ENCODE data around the gene LRP1. TPM values are rescaled to one million over a fixed set of nuclear protein-coding genes. Genes with fewer than 3 reads are reported as not detected.

Gene LRP1
- total and polyA plus RNA-seq, 2 experiments from 2014 or later: 26.6 to 145 TPM

DNA sequence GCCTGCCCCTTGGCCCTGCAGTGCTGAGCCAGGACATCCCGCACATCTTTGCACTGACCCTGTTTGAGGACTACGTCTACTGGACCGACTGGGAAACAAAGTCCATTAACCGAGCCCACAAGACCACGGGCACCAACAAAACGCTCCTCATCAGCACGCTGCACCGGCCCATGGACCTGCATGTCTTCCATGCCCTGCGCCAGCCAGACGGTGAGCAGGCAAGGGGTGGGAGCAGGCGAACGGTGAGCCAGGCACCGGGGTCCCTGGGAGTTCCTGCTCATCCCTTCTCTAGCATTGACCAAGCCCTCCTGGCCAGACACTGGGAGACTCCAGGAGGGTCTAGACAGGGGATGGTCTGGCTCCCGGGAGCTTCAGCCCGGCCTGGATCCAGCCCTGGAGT, 70.9 kb downstream of the LRP1 start:
- Mint-ChIP-seq H3K4me3 (no peak overlapping the region), H3K4me1 (no peaks in the 10 kb centered on the region), H3K9me3 (no peaks in the 10 kb centered on the region), H3K36me3 (ENCODE audit: low read depth) (peaks cover 92% of the 10 kb centered on the region), H3K27me3 (ENCODE audit: insufficient read depth, low read depth, poor library complexity) (peaks cover 8% of the 10 kb centered on the region), H3K27ac (no peak overlapping the region)
- H3K27me3 ChIP-seq (ENCODE audit: insufficient read depth): no peaks in the 10 kb centered on the region
- H4K20me1 ChIP-seq (replicated peaks; ENCODE audit: insufficient read depth): no peaks in the 10 kb centered on the region; the same call in 1 of the 2 replicates
- no peak for TF ChIP-seq NANOG (IDR thresholded peaks at IDR 0.05; ENCODE audit: borderline replicate concordance)
- TF ChIP-seq, protein P1, sequence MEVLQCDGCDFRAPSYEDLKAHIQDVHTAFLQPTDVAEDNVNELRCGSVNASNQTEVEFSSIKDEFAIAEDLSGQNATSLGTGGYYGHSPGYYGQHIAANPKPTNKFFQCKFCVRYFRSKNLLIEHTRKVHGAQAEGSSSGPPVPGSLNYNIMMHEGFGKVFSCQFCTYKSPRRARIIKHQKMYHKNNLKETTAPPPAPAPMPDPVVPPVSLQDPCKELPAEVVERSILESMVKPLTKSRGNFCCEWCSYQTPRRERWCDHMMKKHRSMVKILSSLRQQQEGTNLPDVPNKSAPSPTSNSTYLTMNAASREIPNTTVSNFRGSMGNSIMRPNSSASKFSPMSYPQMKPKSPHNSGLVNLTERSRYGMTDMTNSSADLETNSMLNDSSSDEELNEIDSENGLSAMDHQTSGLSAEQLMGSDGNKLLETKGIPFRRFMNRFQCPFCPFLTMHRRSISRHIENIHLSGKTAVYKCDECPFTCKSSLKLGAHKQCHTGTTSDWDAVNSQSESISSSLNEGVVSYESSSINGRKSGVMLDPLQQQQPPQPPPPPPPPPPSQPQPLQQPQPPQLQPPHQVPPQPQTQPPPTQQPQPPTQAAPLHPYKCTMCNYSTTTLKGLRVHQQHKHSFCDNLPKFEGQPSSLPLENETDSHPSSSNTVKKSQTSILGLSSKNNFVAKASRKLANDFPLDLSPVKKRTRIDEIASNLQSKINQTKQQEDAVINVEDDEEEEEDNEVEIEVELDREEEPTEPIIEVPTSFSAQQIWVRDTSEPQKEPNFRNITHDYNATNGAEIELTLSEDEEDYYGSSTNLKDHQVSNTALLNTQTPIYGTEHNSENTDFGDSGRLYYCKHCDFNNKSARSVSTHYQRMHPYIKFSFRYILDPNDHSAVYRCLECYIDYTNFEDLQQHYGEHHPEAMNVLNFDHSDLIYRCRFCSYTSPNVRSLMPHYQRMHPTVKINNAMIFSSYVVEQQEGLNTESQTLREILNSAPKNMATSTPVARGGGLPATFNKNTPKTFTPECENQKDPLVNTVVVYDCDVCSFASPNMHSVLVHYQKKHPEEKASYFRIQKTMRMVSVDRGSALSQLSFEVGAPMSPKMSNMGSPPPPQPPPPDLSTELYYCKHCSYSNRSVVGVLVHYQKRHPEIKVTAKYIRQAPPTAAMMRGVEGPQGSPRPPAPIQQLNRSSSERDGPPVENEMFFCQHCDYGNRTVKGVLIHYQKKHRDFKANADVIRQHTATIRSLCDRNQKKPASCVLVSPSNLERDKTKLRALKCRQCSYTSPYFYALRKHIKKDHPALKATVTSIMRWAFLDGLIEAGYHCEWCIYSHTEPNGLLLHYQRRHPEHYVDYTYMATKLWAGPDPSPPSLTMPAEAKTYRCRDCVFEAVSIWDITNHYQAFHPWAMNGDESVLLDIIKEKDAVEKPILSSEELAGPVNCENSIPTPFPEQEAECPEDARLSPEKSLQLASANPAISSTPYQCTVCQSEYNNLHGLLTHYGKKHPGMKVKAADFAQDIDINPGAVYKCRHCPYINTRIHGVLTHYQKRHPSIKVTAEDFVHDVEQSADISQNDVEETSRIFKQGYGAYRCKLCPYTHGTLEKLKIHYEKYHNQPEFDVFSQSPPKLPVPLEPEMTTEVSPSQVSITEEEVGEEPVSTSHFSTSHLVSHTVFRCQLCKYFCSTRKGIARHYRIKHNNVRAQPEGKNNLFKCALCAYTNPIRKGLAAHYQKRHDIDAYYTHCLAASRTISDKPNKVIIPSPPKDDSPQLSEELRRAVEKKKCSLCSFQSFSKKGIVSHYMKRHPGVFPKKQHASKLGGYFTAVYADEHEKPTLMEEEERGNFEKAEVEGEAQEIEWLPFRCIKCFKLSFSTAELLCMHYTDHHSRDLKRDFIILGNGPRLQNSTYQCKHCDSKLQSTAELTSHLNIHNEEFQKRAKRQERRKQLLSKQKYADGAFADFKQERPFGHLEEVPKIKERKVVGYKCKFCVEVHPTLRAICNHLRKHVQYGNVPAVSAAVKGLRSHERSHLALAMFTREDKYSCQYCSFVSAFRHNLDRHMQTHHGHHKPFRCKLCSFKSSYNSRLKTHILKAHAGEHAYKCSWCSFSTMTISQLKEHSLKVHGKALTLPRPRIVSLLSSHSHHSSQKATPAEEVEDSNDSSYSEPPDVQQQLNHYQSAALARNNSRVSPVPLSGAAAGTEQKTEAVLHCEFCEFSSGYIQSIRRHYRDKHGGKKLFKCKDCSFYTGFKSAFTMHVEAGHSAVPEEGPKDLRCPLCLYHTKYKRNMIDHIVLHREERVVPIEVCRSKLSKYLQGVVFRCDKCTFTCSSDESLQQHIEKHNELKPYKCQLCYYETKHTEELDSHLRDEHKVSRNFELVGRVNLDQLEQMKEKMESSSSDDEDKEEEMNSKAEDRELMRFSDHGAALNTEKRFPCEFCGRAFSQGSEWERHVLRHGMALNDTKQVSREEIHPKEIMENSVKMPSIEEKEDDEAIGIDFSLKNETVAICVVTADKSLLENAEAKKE (CRISPR knock-in tag; IDR thresholded peaks at IDR 0.05): no peak
- no peak for TF ChIP-seq ZNF114 (CRISPR knock-in tag; IDR thresholded peaks at IDR 0.05)
- no peak for TF ChIP-seq JUNB (IDR thresholded peaks at IDR 0.05; ENCODE audit: unreplicated experiment)
- TF ChIP-seq EZH2phosphoT487 (IDR thresholded peaks at IDR 0.05; ENCODE audit: unreplicated experiment): no peak
- TF ChIP-seq, protein P2, sequence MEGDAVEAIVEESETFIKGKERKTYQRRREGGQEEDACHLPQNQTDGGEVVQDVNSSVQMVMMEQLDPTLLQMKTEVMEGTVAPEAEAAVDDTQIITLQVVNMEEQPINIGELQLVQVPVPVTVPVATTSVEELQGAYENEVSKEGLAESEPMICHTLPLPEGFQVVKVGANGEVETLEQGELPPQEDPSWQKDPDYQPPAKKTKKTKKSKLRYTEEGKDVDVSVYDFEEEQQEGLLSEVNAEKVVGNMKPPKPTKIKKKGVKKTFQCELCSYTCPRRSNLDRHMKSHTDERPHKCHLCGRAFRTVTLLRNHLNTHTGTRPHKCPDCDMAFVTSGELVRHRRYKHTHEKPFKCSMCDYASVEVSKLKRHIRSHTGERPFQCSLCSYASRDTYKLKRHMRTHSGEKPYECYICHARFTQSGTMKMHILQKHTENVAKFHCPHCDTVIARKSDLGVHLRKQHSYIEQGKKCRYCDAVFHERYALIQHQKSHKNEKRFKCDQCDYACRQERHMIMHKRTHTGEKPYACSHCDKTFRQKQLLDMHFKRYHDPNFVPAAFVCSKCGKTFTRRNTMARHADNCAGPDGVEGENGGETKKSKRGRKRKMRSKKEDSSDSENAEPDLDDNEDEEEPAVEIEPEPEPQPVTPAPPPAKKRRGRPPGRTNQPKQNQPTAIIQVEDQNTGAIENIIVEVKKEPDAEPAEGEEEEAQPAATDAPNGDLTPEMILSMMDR (conservative IDR thresholded peaks at IDR 0.05; ENCODE audit: low read depth in 2 of 2): no peak
- TF ChIP-seq STAT1 (IDR thresholded peaks at IDR 0.05; ENCODE audit: unreplicated experiment): no peak
- DNase-seq (ENCODE audit: low spot score): no peak
- H3K36me3 ChIP-seq (ENCODE audit: insufficient read depth): peaks cover 25% of the 10 kb centered on the region
- H3K27ac ChIP-seq (ENCODE audit: low read depth): no peak overlapping the region
- no peaks in the 10 kb centered on the region for H3K9me2 ChIP-seq (ENCODE audit: insufficient read depth)
- no peak overlapping the region for H2AFZ ChIP-seq
- no peak overlapping the region for H3K4me2 ChIP-seq
- no peaks in the 10 kb centered on the region for H3K79me2 ChIP-seq (replicated peaks; ENCODE audit: insufficient read depth)
- H3K4me3 ChIP-seq: no peak overlapping the region
- H3K4me1 ChIP-seq (ENCODE audit: insufficient read depth): no peaks in the 10 kb centered on the region
- ATAC-seq: no peak
- H3F3A ChIP-seq (replicated peaks; ENCODE audit: low read depth): no peaks in the 10 kb centered on the region
